ENCODE measurements around the gene FANCM.

FANCM gene

GRCh38 chr14:45242706-45243105 lies 107.0 kb downstream of the FANCM start:
- no peak for DNase-seq (ENCODE audit: low read depth, low spot score)

GRCh38 chr14:45246151-45246550 lies 110.4 kb downstream of the FANCM start:
- DNase-seq (ENCODE audit: low read depth, low spot score): no peak

- DNase-seq (ENCODE audit: low read depth, low spot score): no peak
Measured at GRCh38 chr14:45246691-45247090, 111.0 kb downstream of the FANCM start.

GRCh38 chr14:45247427-45247826 lies 111.7 kb downstream of the FANCM start:
- no peak for DNase-seq (ENCODE audit: low read depth, low spot score)

- no peak for DNase-seq (ENCODE audit: low read depth, low spot score)
Measured at GRCh38 chr14:45249856-45250575, 114.3 kb downstream of the FANCM start.
